ENCODE data around the gene APBA1.
A peak's percentile ranks its signal among the peaks of the same experiment; 100 is the strongest.
"Not testable (repeated sequence)": the region's sequence is repeated elsewhere in the genome, so short reads cannot be mapped to it uniquely, and the experiment has no call there.

The APBA1 gene

DNA sequence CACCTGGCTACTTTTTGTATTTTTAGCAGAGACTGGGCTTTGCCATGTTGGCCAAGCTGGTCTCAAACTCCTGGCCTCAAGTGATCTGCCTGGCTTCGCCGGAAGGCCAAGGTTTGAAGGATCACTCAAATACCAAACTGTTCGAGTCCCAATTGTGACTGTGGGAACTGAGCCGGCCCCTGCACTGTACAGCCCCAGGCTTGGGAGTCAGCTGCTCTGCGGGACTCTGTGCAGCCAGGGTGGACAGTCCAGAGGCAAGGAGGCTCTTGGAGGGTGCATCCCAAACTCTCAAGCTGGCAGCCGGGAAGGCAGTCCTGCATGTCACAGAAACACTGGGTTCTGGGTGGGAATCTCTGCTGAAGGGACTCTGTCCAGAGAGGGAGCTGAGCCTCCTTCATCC is 238.2 kb downstream of the APBA1 start:
- DNase-seq, result no peak

DNA sequence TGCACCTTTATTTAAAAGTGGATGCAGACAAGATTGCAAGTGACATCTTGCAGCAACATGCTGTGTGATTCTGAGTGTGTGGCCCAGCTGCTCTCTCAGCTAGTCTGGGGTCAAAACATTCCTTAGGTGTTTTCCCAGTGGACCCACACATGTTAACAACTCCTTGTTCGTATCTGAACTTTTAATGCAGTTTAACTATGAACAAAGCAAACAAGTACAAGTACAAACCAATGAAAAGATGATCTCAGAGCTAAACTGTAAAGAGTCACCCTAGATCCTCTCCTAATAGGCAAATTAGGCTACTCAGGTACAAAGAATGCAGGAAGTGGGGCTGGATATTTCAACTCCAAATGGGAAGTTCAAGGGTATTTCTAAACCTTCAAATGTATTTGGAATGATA is 238.8 kb downstream of the APBA1 start:
- no peak for DNase-seq

DNA sequence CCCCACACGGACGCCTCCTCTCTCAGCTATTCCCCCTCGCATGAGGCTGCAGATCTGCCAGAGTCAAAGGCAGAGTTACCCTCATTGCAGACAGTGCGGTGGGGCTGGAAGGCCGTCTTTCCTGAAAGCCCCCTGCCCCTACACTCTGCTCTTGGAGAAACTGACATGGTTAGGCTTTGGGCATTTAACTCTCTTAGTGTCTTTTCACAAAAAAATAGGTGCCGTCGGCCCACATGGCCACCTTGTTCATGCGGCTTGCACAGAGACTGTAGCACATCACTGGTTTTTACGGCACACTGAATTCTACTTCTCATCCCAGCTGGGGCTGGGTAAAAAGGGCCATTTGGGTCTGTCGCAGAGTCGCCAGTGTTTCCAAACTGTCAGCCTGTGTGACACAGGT is 239.5 kb downstream of the APBA1 start:
- DNase-seq, result no peak

DNA sequence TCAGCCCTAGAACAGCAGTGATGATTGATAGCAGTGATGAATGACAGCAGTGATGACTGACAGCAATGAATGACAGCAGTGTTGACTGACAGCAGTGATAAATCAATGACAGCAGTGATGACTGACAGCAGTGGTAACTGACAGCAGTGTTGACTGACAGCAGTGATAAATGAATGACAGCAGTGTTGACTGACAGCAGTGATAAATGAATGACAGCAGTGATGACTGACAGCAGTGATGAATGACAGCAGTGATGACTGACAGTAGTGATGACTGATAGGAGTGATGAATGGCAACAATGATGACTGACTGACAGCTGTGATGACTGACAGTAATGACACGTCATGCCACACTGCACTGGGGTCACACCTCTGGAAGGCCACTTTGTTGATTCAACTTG is 240.4 kb downstream of the APBA1 start:
- no peak for DNase-seq

DNA sequence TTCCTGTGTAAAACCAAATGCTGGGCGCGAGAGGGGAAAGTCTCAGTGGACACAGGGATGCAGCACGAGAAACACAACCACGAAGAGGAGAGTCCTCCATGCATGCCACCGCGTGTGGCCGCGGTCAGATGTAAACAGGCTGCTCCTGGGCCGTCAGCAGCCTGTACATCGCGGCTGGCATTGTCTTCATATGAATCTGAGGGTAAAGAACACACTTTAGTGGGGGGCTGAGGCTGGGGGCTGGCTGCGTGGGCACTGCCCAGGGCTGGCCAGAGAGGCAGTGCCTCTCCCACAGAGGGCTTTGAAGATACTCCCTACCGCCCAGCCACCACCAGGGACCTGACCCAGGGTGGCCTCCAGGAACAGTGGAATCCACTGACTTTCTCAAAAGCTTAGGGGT is 241.0 kb downstream of the APBA1 start:
- no peak for DNase-seq

DNA sequence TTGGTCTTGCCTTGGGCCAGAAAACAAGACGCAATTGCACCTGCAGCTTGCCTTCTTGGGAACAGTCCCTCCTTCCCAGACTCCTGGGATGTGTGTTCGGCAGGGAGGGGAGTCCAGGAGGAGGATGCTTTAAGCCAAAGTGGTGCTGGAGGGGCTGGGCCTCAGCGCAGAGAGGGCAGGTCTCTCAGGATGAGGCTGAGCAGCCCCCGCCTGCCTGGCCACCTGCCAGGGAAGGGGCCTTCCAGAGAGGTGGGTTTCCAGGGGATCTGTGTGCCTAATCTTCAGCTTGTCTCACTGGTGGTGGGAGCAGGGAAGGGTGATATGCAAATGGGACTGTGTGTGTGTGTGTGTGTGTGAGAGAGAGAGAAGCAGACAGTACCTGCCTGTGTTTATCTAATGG is 242.0 kb downstream of the APBA1 start:
- no peak for DNase-seq

DNA sequence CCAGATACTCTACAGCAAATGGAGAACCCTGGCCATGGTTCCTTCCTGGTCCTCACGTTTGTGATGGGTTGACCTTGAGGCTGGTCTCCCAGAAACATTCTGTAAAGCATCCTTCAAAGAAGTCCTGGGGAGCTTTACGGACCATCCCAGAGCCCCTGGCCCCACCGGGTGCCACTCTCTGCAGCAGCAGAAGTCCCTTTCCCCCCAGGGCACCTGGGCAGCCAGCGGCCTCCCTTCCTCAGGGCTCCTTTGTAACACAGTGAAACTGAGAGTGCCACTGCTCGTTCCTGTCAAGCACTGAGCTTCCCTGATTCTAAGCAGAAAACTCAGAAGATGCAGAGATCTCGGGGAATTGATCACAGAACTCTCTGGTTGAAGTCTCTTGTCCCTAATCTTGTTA is 242.9 kb downstream of the APBA1 start:
- DNase-seq, result no peak

DNA sequence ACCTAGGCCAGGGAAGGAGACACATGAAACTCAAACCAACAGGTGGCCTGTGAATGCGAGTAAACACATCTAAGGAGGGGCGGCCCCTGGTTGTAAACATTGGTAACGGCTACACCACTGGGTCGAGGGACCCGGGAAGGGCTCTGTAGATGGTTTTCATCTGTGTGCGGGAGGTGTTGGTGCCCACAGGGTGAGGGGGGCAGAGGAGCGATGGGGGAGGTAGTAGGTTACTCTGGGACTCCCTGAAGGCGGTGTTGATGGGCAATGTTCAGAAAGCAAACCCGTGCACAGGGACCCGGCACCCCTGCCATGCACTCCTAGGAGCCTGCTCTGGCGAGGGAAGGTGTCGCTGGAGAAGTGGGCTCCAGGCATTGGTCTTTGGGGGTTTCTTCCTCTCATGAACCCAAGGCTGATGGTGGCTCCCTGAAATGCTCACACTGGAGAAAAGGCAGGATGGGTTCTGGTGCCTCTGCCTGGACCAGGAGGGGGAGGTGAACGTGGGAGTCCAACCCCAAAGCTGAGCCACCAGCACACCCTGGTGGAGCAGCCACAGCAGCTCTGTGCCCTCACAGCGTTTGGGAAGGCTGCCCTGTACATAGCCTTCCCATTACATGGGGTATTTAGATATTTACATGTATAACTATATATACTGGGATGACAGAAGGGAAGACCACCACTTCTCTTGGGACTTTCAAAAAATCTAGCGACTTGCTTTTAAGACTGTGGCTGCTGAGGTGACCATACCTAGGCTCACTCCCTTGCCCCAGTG is 244.0 kb downstream of the APBA1 start:
- no peak for DNase-seq

DNA sequence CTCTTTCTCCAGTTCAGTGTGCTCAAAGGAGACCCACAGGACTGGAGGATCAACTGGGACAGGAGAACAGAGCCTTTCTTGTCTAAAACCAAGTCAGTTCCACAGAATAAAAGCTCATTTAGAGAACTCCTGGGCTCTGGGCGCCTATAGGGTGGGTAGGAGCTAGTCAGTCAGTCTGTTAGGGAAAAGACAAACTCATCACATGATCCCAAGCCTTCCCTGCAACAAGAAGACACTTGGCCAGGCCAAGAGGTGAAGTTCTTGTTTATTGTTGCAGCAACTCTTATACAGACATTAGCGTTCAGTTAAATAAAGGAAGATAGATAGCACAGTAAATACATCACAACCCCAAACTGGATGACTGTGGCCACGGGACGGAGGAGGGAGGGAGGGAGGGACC is 244.9 kb downstream of the APBA1 start:
- no peak for DNase-seq

DNA sequence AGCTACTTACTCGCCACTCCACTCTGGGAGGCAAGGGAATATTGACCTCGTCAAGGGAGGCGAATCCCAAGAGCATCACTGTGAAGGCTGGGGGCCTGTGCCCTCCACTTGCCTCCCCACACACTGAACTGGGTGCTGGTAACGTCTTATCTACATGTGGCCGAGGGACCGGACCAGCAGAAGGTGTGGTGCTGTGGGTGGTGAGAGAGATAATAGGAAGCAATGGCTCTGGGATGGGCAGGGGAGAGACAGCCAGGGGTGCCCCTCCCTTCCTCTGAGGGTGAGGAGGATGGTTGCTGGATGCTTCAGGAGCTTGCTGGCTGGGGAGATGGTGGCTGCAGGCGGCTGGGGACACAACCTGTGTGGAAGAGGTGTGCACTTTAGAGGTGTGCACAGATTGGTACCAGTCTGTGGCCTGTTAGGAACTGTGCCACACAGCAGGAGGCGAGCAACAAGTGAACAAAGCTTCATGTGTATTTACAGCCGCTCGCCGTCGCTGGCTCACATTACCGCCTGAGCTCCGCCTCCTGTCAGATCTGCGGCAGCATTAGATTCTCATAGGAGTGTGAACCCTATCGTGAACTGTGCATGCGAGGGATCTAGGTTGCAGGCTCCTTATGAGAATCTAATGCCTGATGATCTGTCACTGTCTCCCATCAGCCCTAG is 246.9 kb downstream of the APBA1 start:
- DNase-seq, result no peak

DNA sequence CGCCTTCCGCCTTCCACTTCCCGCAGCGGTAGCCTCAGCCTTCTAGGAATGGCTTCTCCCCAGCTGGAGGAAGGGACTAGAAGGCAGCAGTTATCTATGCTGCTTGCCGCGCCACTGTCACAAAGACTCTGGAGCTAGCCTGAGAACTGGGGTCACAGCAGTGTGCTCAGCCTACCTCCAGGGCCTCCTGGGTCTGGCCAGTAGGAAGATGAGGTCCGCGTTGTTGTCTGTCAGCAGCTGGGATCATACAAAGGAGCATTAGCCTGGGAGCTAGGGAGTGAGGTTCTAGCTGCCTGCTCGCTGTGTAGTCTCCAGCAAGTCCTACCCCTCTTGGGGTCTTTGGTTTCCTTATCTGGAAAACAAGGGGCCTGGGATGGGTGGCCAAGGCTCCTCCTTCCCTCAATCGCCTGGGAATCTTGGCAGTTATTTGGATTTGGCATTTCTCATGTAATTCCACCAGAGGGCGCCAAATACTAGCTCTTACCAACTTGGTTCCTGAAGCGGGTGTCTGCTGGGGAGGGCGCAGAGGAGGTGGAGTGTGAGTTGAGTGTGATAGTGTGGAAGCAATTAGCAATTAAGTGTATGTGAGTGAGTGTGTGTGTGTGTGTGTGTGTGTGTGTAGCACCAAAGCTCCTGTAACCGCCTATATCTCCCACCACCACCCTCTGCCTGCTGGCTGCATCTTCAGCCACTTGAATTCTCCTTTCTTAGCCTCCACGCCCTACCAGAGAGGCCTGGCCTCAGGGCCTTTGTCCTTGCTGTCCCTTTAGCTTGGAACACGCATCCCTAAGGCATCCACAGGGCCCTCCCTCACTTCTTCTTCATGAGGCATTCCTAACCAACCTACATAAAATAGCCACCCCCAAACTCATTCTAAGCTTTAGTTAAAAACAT is 250.0 kb downstream of the APBA1 start:
- peak; percentile 70 for DNase-seq

DNA sequence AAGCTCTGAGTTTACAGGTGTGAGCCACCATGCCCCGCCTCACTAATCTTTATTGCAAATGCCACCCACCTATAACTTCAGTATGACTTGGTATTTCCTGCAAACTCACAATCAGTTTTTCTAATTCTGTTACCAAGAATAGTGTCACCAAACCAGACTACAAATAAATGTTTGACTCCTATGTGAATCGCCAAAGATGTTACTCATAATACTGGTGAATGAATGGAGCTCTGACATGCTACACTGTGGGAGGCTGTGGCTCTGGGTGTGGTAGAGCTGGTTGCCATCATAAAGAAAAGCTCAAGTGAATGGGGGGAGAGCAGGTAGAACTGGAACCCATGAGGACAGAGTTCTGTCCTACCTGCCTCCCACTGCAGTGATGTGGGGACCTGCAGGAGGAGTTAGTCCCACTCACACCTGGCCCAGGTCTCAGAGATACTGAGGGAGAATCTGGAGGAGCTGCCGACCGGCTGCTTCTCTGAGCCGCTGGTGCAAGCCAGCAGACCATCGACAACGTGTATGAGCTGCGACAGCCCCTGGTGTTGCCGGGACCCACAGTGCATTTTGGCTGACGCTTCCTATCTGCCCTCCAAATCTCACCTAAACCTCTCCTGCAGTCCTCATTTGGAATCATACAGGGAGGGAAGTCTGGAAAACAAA is 251.4 kb downstream of the APBA1 start:
- DNase-seq, result no peak

DNA sequence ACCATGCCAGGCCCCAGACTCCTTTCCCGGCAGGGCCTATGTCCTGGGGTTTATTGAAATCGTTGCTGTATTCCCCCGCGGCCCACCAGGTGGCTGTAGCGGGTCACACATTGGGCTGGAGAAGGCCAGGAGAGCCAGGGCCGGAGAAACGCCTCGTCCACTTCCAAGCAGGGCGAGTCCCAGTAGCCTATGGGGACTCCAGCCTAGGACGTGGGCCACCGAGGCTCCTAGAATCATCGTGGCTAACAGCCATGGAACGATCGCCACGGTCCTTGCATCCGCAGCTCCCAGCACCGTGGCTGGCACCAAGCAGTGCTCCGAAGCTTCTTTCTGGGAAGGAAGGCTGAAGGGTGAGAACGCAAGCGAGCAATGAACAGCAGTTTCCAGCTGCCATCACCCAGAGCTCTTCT is 259.4 kb downstream of the APBA1 start:
- no peak for DNase-seq

DNA sequence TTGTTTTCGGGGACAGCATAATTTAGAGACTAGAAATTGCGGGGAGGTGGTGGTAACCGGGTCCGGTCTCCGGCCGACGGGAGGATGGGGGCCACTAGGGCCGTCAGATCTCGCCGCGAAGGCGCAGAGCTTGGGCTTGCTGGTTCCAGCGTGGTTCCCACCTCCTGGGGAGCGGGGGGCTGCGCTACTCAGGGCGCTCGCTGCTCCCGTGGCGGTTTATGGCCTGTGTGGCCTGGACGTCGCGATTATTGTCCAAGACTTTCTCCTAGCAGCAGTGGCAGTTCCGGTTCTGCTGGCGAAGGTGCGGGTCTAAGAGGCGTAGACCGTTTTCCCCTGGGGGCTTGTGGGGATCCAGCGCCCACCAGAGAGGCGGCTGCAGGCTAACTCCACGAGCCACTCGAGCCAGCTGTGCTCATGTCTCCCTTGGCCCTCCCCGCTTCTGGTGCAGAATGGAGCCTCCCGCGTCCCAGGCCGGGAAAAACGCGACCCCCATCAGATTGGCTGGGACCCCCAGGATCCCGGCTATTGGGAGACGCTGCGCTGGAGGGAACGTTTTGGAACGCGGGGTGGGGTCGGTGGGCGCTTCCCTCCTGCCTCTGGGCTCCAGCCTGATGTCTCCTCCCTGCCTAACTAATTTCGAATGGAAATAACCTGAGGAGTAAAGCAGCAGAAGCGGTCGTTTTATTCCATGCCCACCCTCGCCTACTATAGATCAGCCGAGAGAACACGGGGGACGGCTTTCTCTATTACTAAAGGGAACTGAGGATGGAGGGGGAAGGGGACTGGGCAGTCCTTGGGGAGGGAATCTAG is 260.0 kb downstream of the APBA1 start:
- DNase-seq, result no peak

DNA sequence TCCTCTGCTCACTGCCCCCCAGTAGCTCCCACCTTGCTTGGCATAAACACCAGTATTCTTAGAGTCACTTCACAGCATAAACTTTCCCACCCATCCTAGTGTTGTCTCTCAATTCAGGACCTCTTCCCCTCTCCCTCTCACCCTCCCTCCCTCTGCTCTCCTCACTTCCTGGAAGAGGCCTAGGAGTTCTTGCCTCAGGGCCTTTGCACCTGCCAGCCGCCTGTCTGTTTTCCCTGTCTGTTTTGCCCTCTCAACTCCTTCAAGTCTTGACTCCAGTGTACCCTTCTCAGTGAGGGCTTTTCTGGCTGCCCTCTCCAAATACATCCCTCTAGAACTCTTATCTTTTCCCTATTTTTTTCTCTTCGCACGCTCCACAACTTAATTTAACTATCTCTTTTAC is 260.9 kb downstream of the APBA1 start:
- DNase-seq, result no peak

DNA sequence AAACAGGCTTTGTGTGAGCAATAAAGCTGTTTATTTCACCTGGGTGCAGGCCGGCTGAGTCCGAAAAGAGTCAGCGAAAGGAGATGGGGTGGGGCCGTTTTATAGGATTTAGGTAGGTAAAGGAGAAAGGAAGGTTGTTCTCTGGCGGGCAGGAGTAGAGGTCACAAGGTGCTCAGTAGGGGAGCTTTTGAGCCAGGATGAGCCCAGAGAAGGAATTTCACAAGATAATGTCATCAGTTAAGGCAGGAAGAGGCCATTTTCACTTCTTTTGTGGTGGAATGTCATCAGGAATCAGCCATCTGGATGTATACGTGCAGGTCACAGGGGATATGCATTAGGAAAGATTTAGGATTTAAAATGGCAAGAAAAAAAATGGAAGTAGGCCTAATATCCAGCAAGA is 262.2 kb downstream of the APBA1 start:
- not testable (repeated sequence) for DNase-seq

DNA sequence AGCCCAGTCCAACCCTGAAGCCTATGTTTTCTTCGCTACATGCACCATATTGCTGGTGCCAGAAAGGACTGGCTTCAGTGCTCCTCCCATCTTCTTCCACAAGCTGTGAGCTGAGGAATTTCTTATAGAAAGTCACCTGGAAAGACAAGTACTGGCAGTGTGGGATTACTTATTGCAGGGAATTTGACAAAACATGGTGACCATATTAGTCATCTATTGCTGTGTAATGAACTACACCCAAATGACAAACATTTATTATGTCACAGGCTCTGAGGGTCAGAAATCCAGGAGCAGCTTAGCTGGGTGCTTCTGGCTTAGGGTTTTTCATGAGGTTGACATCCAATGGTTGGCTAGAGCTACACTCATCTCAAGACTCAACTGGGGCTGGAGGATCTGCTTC is 271.7 kb downstream of the APBA1 start:
- DNase-seq, result no peak

DNA sequence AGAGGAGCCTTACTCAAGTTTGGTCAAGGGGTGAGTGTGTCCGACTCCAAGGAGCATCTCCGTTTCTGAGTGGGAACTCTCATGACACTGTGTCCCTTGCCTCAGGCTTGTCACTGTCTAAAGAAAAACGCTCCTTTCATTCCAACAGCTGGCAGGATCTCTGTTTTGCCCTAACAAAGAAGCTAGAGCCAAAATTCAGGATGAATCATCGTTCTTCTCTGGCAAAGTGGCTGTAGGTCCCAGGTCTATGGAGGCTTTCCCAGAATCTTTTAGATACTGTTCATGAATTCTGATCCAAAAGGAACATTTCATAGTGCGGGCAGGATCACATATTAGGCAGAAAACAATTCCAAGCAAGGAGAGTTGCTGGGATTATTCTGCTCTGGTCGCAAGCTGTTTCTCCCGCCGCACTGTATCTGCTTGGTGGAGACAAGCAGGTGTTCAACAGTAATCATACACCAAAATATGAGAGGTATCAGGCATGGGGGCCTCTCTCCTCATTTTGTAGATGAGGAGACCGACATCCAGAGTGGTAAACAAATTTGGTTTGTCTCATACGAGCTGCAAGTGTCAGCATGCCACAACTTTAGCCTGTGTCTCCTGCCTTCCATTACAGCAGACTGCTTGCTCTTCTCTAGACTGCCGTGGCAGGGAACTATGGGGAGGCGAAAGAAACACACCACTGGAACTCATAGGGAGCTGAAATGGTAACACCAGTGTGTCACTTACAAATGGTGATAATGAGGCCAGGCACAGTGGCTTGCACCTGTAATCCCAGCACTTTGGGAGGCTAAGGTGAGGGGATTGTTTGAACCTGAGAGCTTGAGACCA is 274.6 kb downstream of the APBA1 start:
- no peak for DNase-seq

DNA sequence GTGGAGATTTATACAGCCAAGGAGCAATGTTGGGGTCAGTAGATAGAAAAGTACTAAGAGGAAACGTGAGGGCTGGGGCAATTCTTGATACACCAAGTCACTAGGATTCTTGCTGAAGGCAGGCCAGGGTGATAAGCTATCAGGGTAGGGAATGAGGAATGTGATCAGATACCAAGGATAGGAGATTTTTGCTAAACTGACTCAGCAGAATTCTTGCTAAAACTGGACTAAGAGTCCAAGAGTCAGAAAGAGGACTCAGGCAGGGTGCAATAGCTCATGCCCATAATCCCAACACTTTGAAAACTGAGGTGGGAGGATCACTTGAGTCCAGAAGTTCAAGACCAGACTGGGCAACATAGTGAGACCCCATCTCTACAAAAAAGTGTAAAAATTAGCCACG is 275.4 kb downstream of the APBA1 start:
- no peak for DNase-seq

DNA sequence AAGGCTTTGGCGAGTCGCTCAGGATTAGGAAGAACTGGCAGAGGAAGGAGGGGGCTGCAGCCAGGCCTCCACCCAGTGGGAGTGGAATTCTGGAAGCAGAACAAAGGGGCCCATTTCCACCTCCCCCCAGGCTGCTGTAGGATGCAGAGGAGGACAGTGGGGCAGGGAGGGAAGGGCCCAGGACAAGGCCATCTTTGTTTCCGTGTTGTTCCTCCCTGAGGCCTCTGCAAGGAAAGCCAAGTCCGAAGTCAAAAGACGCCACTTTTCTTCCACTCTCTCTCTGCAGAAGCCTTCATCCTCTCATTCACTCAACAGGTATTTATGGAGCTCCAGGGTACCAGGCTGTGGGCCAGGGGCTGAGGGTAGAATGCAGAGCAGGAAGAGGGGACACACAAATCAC is 276.5 kb downstream of the APBA1 start:
- DNase-seq, result no peak

DNA sequence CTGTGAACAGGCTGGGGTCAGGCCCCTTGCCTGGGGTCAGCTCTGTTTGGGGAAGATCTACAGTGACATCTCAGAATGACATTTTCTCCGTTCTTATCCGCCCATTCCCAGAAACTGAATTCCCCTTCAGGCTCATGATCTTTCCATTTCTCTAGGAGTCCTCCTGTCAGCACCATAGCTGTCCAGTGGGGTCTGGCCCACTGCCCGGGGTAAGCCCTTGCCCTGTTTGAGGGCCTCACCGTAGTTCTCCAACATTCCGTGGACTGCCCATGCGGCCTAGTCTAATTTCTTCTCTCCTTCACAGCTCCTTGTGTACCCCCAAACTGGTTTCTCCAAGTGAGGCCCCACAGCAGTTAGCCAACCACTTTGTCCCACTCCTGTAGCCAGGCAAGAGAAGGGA is 278.7 kb downstream of the APBA1 start:
- DNase-seq, result no peak

All from activated effector memory CD4-positive, alpha-beta T cell treated with anti-CD3 and anti-CD28 coated beads, Interleukin-2, amount 50 U/mL, for 16 hours (primary cell).